HCT116 (cell line): ENCODE data around the gene LSP1. TPM values are rescaled to one million over a fixed set of nuclear protein-coding genes. Genes with fewer than 3 reads are reported as not detected.

Experiments used
- ATAC-seq: fragments of 200-7000 bp; cut with Tn5 transposase; 2 replicates; pipeline ENCODE4 v1.9.1; 2020; ENCODE audit warnings: mild to moderate bottlenecking, moderate library complexity
- BruUV-seq: library from RNA; stranded (reverse); fragments of 400-500 nt; replicated peaks from 2 replicates; lab custom pipeline; 2021; lab: Mats Ljungman, UMichigan
- CTCF ChIA-PET: fragments of 300-600 bp; sonication (Branson Sonifier 250); formaldehyde crosslinking; loops from one replicate; lab custom pipeline; 2021; ENCODE audit warnings: antibody characterized with exemption; lab: Charles Lee
- POLR2A ChIA-PET: fragments of 300-600, 350-600 bp; sonication (Branson Sonifier 250); formaldehyde crosslinking; loops from one replicate; lab custom pipeline; 2021; ENCODE audit warnings: antibody characterized with exemption; lab: Charles Lee
- RAD21 ChIA-PET, 2 experiments: fragments of 300-600 bp; sonication (Branson Sonifier 250); formaldehyde crosslinking; loops; one replicate each; lab custom pipeline; 2023; ENCODE audit warnings: low total read pairs in 2 of 2; ENCODE audit not compliant: uncharacterized antibody in 2 of 2, unreplicated experiment in 2 of 2, low non-redundant PET in 1 of 2; lab: Charles Lee
- DNase-seq: peaks from one replicate; pipeline ENCODE4 v3.0.0-alpha.2; 2010; ENCODE audit warnings: low read depth, low spot score
- H2AFZ ChIP-seq: fragments of 200-600 bp; shearing (Covaris generic), sonication (generic); 2 replicates; pipeline ENCODE4 v1.6.1; 2017; ENCODE audit warnings: low read depth, mixed run types, mixed read lengths, antibody characterized with exemption, low read length; ENCODE audit not compliant: poor library complexity, severe bottlenecking
- H3K27ac ChIP-seq: 2 replicates; pipeline ENCODE4 v1.5.1; 2012; ENCODE audit warnings: low read depth, low read length
- H3K27me3 ChIP-seq: fragments of 200-600 bp; sonication (generic); 2 replicates; pipeline ENCODE4 v1.6.1; 2016; ENCODE audit warnings: mixed run types, low read length, mixed read lengths; ENCODE audit not compliant: insufficient read depth
- H3K36me3 ChIP-seq, 2 experiments: fragments of 200-500 bp in 1 of 2; fragments of 200-600 bp in 1 of 2; sonication (Bioruptor generic) in 1 of 2; sonication (generic) in 1 of 2; 2 replicates each; pipeline versions ENCODE4 v1.5.1 to v1.6.1; 2014 to 2016; ENCODE audit warnings: low read length in 2 of 2, inconsistent platforms in 1 of 2, mixed read lengths in 1 of 2, mixed run types in 1 of 2; ENCODE audit not compliant: insufficient read depth in 2 of 2, control insufficient read depth in 1 of 2
- H3K4me1 ChIP-seq, 2 experiments: fragments of 200-600 bp in 1 of 2; sonication (generic) in 1 of 2; 2 replicates each; pipeline versions ENCODE4 v1.5.1 to v1.6.1; 2012 to 2017; ENCODE audit warnings: low read length in 2 of 2, inconsistent platforms in 1 of 2, mild to moderate bottlenecking in 1 of 2, mixed read lengths in 1 of 2, mixed run types in 1 of 2, moderate library complexity in 1 of 2; ENCODE audit not compliant: insufficient read depth in 2 of 2, control insufficient read depth in 1 of 2
- H3K4me2 ChIP-seq: fragments of 200-600 bp; sonication (generic); 2 replicates; pipeline ENCODE4 v1.6.1; 2017; ENCODE audit warnings: mixed run types, low read length, mixed read lengths
- H3K4me3 ChIP-seq, 2 experiments: fragments of 200-600 bp in 1 of 2; sonication (generic) in 1 of 2; replicated peaks in 1 of 2; 2 replicates each; pipeline ENCODE4 v1.5.1; 2011 to 2016; ENCODE audit warnings: low read length in 2 of 2, control low read depth in 1 of 2, low read depth in 1 of 2, mild to moderate bottlenecking in 1 of 2, mixed read lengths in 1 of 2, mixed run types in 1 of 2
- H3K79me2 ChIP-seq: fragments of 200-600 bp; sonication (generic); 2 replicates; pipeline ENCODE4 v1.6.1; 2017; ENCODE audit warnings: mild to moderate bottlenecking, mixed run types, low read length, moderate library complexity, mixed read lengths; ENCODE audit not compliant: insufficient read depth
- H3K9ac ChIP-seq: fragments of 200-600 bp; sonication (generic); 2 replicates; pipeline ENCODE4 v1.6.1; 2016; ENCODE audit warnings: low read length, mixed read lengths
- H3K9me2 ChIP-seq: fragments of 200-600 bp; sonication (generic), shearing (Covaris generic); 2 replicates; pipeline ENCODE4 v1.6.1; 2017; ENCODE audit warnings: mixed run types, mild to moderate bottlenecking, moderate library complexity; ENCODE audit not compliant: insufficient read depth
- H3K9me3 ChIP-seq, 2 experiments: fragments of 200-500 bp in 1 of 2; fragments of 200-600 bp in 1 of 2; sonication (Bioruptor generic) in 1 of 2; sonication (generic) in 1 of 2; 2 replicates each; pipeline ENCODE4 v1.6.1; 2014 to 2017; ENCODE audit warnings: low read length in 2 of 2, mixed read lengths in 2 of 2, inconsistent platforms in 1 of 2, low read depth in 1 of 2, mild to moderate bottlenecking in 1 of 2, mixed run types in 1 of 2, moderate library complexity in 1 of 2; ENCODE audit not compliant: control insufficient read depth in 1 of 2, insufficient read depth in 1 of 2
- H4K20me1 ChIP-seq: fragments of 200-600 bp; sonication (generic), shearing (Covaris generic); 2 replicates; pipeline ENCODE4 v1.6.1; 2017; ENCODE audit warnings: mixed run types, mild to moderate bottlenecking, moderate library complexity; ENCODE audit not compliant: insufficient read depth
- ATF3 ChIP-seq: IDR thresholded peaks from 2 replicates; pipeline ENCODE4 v1.6.1; 2012
- EGR1 ChIP-seq: IDR thresholded peaks from 2 replicates; pipeline ENCODE4 v1.6.1; 2012; ENCODE audit warnings: low read depth
- ELF1 ChIP-seq: IDR thresholded peaks from 2 replicates; pipeline ENCODE4 v1.6.1; 2012; ENCODE audit warnings: low read depth, borderline replicate concordance
- EZH2 ChIP-seq: fragments of 200-600 bp; sonication (generic); IDR thresholded peaks from 2 replicates; pipeline ENCODE4 v1.6.1; 2017; ENCODE audit warnings: antibody characterized with exemption, mixed run types
- EZH2phosphoT487 ChIP-seq: fragments of 200-600 bp; IDR thresholded peaks from 2 replicates; pipeline ENCODE4 v1.6.1; 2018; ENCODE audit warnings: antibody characterized with exemption, borderline replicate concordance
- FOSL1 ChIP-seq: IDR thresholded peaks from 2 replicates; pipeline ENCODE4 v1.6.1; 2012; ENCODE audit warnings: low read depth
- POLR2A ChIP-seq: IDR thresholded peaks from 2 replicates; pipeline ENCODE4 v1.7.0; 2011; ENCODE audit warnings: borderline replicate concordance; ENCODE audit not compliant: insufficient read depth, insufficient read length; ENCODE audit errors: extremely low read depth
- POLR2AphosphoS5 ChIP-seq: IDR thresholded peaks from 2 replicates; pipeline ENCODE4 v1.6.1; 2011; ENCODE audit warnings: mild to moderate bottlenecking, low read depth, low read length, moderate library complexity
- SIN3A ChIP-seq: IDR thresholded peaks from 2 replicates; pipeline ENCODE4 v1.6.1; 2012; ENCODE audit warnings: low read depth
- SRF ChIP-seq: IDR thresholded peaks from 2 replicates; pipeline ENCODE4 v1.6.1; 2012; ENCODE audit warnings: low read depth
- TCF7L2 ChIP-seq: IDR thresholded peaks from 2 replicates; pipeline ENCODE4 v1.7.0; 2011; ENCODE audit warnings: borderline replicate concordance, inconsistent platforms; ENCODE audit not compliant: insufficient read depth, insufficient read length; ENCODE audit errors: extremely low read depth
- ZFX ChIP-seq: fragments of 450-650 bp; IDR thresholded peaks from 2 replicates; pipeline ENCODE4 v1.6.1; 2017
- intact Hi-C: fragments of 100-400 bp; cut with micrococcal nuclease; formaldehyde crosslinking; loops from 2 replicates; pipeline ENCODE4 v1.10.0; 2022
- total RNA-seq: library from RNA; stranded (reverse); gene quantifications from one replicate; pipeline ENCODE4 v1.2.1, GENCODE V29; 2021; ENCODE audit not compliant: unreplicated experiment
- TF ChIP-seq, protein P1 (sequence below): IDR thresholded peaks from 2 replicates; pipeline ENCODE4 v1.6.1; 2011; ENCODE audit warnings: mild to moderate bottlenecking, low read length, moderate library complexity; ENCODE audit not compliant: insufficient replicate concordance; ENCODE audit errors: extremely low read depth
- TF ChIP-seq, protein P2 (sequence below): IDR thresholded peaks from 2 replicates; pipeline ENCODE4 v1.6.1; 2012; ENCODE audit warnings: low read depth
- TF ChIP-seq, protein P3 (sequence below), 3 experiments: fragments of 200-600 bp in 1 of 3; sonication (generic) in 1 of 3; IDR thresholded peaks in 2 of 3; conservative IDR thresholded peaks in 1 of 3; 2 replicates each; pipeline ENCODE4 v1.5.1; 2012 to 2017; ENCODE audit warnings: low read depth in 2 of 3, low read length in 2 of 3, antibody characterized with exemption in 1 of 3, borderline replicate concordance in 1 of 3, control low read depth in 1 of 3, mild to moderate bottlenecking in 1 of 3, mixed read lengths in 1 of 3, mixed run types in 1 of 3, moderate library complexity in 1 of 3; ENCODE audit not compliant: insufficient read depth in 1 of 3

LSP1 gene
- total RNA-seq, 1 experiment from 2014 or later = 1.3 TPM

DNA sequence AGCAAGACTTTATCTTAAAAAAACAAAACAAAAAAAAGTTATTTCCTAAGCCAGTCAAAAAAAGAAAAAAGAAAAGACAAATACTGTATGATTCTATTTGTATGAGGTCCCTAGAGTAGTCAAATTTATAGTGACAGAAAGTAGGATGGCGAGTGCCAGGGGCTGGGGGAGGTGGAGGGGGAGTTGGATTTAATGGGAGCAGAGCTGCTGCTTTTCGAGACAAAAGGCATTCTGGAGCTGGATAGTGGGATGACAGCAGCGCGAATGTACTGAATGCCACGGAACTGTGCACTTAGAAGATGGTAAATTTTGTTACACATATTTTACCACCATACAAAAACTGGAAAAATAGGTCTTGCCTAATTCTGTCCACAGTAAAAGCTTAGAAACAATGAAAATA lies 35.9 kb upstream of the LSP1 start (continued):
- TF ChIP-seq, protein P1, sequence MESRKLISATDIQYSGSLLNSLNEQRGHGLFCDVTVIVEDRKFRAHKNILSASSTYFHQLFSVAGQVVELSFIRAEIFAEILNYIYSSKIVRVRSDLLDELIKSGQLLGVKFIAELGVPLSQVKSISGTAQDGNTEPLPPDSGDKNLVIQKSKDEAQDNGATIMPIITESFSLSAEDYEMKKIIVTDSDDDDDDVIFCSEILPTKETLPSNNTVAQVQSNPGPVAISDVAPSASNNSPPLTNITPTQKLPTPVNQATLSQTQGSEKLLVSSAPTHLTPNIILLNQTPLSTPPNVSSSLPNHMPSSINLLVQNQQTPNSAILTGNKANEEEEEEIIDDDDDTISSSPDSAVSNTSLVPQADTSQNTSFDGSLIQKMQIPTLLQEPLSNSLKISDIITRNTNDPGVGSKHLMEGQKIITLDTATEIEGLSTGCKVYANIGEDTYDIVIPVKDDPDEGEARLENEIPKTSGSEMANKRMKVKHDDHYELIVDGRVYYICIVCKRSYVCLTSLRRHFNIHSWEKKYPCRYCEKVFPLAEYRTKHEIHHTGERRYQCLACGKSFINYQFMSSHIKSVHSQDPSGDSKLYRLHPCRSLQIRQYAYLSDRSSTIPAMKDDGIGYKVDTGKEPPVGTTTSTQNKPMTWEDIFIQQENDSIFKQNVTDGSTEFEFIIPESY = no peak
- TF ChIP-seq EGR1 = no peak
- TF ChIP-seq ELF1 = no peak
- no peak for TF ChIP-seq FOSL1
- TF ChIP-seq ZFX = no peak
- TF ChIP-seq SIN3A = no peak
- no peak for TF ChIP-seq TCF7L2
- TF ChIP-seq EZH2phosphoT487 = no peak
- TF ChIP-seq, all 23 proteins: peak for 0

- no peak overlapping the region for H3K4me3 ChIP-seq
- ChIA-PET CTCF (no interaction called here), POLR2A (no interaction called here), RAD21 (no interaction called here)
- no peaks in the 10 kb centered on the region for H3K36me3 ChIP-seq
- no peak overlapping the region for H3K27ac ChIP-seq
- H4K20me1 ChIP-seq = no peaks in the 10 kb centered on the region
- H3K9ac ChIP-seq = no peak overlapping the region
- H3K4me2 ChIP-seq = no peak overlapping the region
- ATAC-seq = no peak
- intact Hi-C loops = no loop called here
- DNase-seq = no peak
- no peaks in the 10 kb centered on the region for H3K27me3 ChIP-seq
- no peaks in the 10 kb centered on the region for H3K9me2 ChIP-seq
- no peaks in the 10 kb centered on the region for H3K4me1 ChIP-seq
- peaks cover 4 to 6% of the 10 kb centered on the region in 2 experiments; a peak in 2 of 4 replicates for H3K9me3 ChIP-seq
- H3K79me2 ChIP-seq = no peaks in the 10 kb centered on the region
- BruUV-seq = no TSS peak
- H2AFZ ChIP-seq = no peak overlapping the region
- TF ChIP-seq ELF1 = no peak
- no peak for TF ChIP-seq POLR2AphosphoS5
- no peak for TF ChIP-seq SRF
- no peak for TF ChIP-seq EZH2
- no peak for TF ChIP-seq ZFX
- TF ChIP-seq, protein P1 = no peak
- TF ChIP-seq ATF3 = no peak
- no peak for TF ChIP-seq FOSL1
- TF ChIP-seq, protein P2, sequence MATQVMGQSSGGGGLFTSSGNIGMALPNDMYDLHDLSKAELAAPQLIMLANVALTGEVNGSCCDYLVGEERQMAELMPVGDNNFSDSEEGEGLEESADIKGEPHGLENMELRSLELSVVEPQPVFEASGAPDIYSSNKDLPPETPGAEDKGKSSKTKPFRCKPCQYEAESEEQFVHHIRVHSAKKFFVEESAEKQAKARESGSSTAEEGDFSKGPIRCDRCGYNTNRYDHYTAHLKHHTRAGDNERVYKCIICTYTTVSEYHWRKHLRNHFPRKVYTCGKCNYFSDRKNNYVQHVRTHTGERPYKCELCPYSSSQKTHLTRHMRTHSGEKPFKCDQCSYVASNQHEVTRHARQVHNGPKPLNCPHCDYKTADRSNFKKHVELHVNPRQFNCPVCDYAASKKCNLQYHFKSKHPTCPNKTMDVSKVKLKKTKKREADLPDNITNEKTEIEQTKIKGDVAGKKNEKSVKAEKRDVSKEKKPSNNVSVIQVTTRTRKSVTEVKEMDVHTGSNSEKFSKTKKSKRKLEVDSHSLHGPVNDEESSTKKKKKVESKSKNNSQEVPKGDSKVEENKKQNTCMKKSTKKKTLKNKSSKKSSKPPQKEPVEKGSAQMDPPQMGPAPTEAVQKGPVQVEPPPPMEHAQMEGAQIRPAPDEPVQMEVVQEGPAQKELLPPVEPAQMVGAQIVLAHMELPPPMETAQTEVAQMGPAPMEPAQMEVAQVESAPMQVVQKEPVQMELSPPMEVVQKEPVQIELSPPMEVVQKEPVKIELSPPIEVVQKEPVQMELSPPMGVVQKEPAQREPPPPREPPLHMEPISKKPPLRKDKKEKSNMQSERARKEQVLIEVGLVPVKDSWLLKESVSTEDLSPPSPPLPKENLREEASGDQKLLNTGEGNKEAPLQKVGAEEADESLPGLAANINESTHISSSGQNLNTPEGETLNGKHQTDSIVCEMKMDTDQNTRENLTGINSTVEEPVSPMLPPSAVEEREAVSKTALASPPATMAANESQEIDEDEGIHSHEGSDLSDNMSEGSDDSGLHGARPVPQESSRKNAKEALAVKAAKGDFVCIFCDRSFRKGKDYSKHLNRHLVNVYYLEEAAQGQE = no peak
- TF ChIP-seq, protein P3, sequence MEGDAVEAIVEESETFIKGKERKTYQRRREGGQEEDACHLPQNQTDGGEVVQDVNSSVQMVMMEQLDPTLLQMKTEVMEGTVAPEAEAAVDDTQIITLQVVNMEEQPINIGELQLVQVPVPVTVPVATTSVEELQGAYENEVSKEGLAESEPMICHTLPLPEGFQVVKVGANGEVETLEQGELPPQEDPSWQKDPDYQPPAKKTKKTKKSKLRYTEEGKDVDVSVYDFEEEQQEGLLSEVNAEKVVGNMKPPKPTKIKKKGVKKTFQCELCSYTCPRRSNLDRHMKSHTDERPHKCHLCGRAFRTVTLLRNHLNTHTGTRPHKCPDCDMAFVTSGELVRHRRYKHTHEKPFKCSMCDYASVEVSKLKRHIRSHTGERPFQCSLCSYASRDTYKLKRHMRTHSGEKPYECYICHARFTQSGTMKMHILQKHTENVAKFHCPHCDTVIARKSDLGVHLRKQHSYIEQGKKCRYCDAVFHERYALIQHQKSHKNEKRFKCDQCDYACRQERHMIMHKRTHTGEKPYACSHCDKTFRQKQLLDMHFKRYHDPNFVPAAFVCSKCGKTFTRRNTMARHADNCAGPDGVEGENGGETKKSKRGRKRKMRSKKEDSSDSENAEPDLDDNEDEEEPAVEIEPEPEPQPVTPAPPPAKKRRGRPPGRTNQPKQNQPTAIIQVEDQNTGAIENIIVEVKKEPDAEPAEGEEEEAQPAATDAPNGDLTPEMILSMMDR (IDR thresholded peaks at IDR 0.05 in 2 of 3, conservative IDR thresholded peaks at IDR 0.05 in 1 of 3; ENCODE audit: borderline replicate concordance in 1 of 3, insufficient read depth in 1 of 3, low read depth in 2 of 3, low read length in 2 of 3) = no peak
- no peak for TF ChIP-seq POLR2A
- no peak for TF ChIP-seq EZH2phosphoT487
These were observed 35.4 kb upstream of the LSP1 start for GRCh38 chr11:1817511-1817910.
